HG03457 (cell line): ENCODE data around the gene QRICH2.
"Not testable (repeated sequence)": the region's sequence is repeated elsewhere in the genome, so short reads cannot be mapped to it uniquely, and the experiment has no call there.

Source experiments
- ATAC-seq: cut with Tn5 transposase; IDR thresholded peaks from one replicate; pipeline ENCODE4 v1.9.1; 2021; ENCODE audit warnings: moderate number of reproducible peaks; ENCODE audit not compliant: unreplicated experiment

The QRICH2 gene

DNA sequence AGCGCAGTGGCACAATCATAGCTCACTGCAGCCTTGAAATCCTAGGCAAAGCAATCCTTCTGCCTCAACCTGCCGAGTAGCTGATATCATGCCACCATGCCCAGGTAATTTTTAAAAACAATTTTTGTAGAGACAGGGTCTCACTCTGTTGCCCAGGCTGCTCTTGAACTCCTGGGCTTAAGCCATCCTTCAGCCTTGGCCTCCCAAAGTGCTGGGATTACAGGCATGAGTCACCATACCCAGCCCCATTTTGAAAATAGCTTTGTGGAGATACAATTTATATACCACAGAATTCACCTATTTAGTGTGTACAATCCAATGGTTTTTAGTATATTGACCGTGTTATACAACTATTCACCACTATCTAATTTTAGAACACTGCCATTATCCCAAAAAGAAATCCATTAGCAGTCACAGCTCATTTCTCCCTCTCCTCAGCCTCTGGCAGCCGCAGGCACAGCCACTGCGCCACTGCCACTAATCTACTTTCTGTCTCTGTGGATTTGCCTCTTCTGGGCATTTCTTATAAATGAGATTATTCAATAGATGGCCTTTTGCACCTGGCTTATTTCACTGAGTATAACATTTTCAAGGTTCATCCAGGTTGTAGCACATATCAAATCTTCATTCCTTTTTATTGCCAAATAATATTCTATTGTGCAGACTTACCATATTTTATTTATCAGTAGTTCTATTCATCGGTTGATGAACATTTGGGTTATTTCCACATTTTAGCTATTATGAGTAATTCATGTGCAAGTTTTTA, 74.3 kb downstream of the QRICH2 start:
- no peak for ATAC-seq

DNA sequence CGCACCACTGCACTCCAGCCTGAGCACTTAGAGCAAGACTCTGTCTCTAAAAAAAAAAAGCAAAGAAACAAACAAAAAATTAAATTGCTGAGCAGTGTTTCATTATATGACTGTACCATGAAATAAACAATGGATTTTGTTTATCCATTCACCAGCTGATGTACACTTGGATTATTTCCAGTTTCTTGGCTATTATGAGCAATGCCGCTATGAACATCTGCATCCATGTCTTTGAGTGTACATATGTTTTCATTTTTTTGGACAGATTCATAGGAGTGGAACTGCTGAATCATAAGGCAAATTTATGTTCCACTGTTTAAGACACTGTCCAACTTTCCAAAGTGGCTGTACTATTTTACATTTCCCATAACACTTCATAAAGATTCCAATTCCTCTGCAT, 75.7 kb downstream of the QRICH2 start:
- no peak for ATAC-seq

DNA sequence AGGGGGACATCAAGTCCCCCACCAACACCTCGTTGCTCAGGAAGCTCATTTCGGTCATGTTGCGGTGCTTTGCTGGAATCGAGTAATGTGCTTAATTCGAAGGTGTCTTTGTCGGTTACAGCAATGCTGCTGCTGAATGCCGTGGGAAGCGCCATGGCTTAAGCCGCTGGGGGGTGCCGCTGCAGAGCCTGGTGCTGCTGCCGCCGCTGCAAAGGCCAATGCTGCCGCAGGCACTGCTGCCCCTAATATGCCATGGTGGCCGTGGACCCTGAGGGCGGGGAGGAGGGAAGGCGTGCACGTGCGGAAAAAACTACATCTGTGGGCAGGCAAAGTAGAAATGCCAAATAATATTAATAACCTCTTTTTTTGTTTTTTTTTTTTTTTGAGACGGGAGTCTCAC, 81.3 kb downstream of the QRICH2 start:
- ATAC-seq: not testable (repeated sequence)

DNA sequence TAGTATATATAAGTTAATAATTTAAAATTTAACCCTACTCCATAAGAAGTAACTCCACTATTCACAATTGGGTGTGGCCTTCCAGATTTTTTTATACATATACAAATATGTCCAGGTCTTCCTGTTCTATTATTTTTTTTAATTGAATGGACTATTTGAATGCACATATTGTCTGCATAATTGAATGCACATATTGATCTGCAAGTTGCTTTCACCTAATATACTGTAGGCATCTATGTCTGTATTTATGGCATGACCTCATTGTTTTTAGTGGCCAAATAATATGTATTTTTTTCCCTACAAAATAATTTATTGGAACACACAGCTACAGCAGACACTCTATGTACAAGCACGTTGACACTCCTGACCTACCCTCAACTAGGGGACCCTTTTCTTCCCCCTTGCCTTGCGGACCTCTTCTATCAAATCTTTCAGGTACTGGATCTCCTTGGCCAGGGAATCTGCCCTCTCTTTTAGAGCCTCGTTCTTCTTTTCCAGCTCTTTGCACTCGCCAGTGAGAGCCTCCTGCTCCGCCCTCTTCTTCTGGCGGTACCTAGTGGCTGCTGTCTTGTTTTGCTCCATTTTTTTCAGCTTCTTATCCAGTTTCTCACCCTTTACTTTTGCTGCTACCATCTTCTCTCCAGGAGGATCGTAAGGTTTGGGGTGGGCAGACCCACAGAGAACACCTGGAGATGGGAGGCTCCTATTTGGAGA, 82.5 kb downstream of the QRICH2 start:
- ATAC-seq: not testable (repeated sequence)
